Sigmoid colon (tissue), 7 donors: ENCODE results near the gene TMLHE. TPM values are rescaled to one million over a fixed set of nuclear protein-coding genes. Genes with fewer than 3 reads are reported as not detected.

ENCODE experiments used
- DNase-seq: peaks from one replicate; pipeline ENCODE4 v3.0.0-alpha.2; 2019
- H3K27ac ChIP-seq, 4 donors: fragments of 200-600 bp; sonication (generic); one replicate each; pipeline ENCODE4 v1.5.1; 2016 to 2019; ENCODE audit warnings: mild to moderate bottlenecking in 1 of 4
- H3K27me3 ChIP-seq, 3 donors: fragments of 200-600 bp; sonication (generic); one replicate each; pipeline ENCODE4 v1.5.1; 2019; ENCODE audit warnings: mild to moderate bottlenecking in 1 of 3
- H3K36me3 ChIP-seq, 4 donors: fragments of 200-600 bp; sonication (generic); one replicate each; pipeline ENCODE4 v1.5.1; 2016 to 2019
- H3K4me1 ChIP-seq, 4 donors: fragments of 200-600 bp; sonication (generic); one replicate each; pipeline ENCODE4 v1.5.1; 2017 to 2019
- H3K4me3 ChIP-seq, 4 donors: fragments of 200-600 bp; sonication (generic); one replicate each; pipeline ENCODE4 v1.5.1; 2017 to 2019; ENCODE audit warnings: mild to moderate bottlenecking in 2 of 4, moderate library complexity in 1 of 4
- H3K9me3 ChIP-seq, 4 donors: fragments of 200-600 bp in 3 of 4; sonication (generic) in 3 of 4; one replicate each; pipeline versions ENCODE4 v1.5.1 to v1.6.1; 2013 to 2019
- CTCF ChIP-seq, 4 experiments: fragments of 450-650 bp in 3 of 4; fragments of 200-600 bp in 1 of 4; IDR thresholded peaks; one replicate each; pipeline ENCODE4 v1.5.1; 2016 to 2019; ENCODE audit warnings: antibody characterized with exemption in 4 of 4, mild to moderate bottlenecking in 3 of 4, moderate library complexity in 2 of 4
- EP300 ChIP-seq, 4 donors: sonication (generic); formaldehyde crosslinking; IDR thresholded peaks; one replicate each; pipeline ENCODE4 v1.6.1; 2017; ENCODE audit warnings: antibody characterized with exemption in 4 of 4
- POLR2A ChIP-seq, 2 donors: fragments of 450-650 bp; IDR thresholded peaks; one replicate each; pipeline ENCODE4 v1.6.1; 2016; ENCODE audit warnings: antibody characterized with exemption in 2 of 2, mild to moderate bottlenecking in 2 of 2, moderate library complexity in 2 of 2
- POLR2AphosphoS5 ChIP-seq, 4 donors: sonication (generic); formaldehyde crosslinking; IDR thresholded peaks; one replicate each; pipeline ENCODE4 v1.6.1; 2017; ENCODE audit warnings: antibody characterized with exemption in 4 of 4
- WGBS, 2 donors: extraction: QIAGEN DNeasy Blood & Tissue Kit; methylation state at CpG; one replicate each; pipeline ENCODE4 v1.1.7; 2013; 5-methylcytosine and 5-hydroxymethylcytosine counted together
- intact Hi-C: fragments of 100-400 bp; cut with DNase I; formaldehyde crosslinking; loops from one replicate; pipeline ENCODE4 v1.15.1; 2023
- polyA plus RNA-seq, 3 donors: library from polyadenylated mRNA; stranded (reverse); fragments of 200-250 nt; gene quantifications; one replicate each; pipeline ENCODE4 v1.2.3, GENCODE V29; 2013
- total RNA-seq, 4 donors: library from RNA; depleted of rRNA; stranded (reverse); fragments of >200 nt; gene quantifications; one replicate each; pipeline ENCODE4 v1.1.0, GENCODE V29; 2016
- donor health status: healthy with polysubstance abuse.
- donor health status: Bipolar disorder and iron deficiency.
- donor health status: healthy.

Gene TMLHE
- total and polyA plus RNA-seq, 7 donors, result 11.0 to 34.8 (median 19.4) TPM

GRCh38 chrX:155592981-155593380 is 19.8 kb downstream of the TMLHE start:
- TF ChIP-seq POLR2A (IDR thresholded peaks at IDR 0.05), result no peak
- TF ChIP-seq EP300 (IDR thresholded peaks at IDR 0.05), result no peak
- TF ChIP-seq POLR2AphosphoS5 (IDR thresholded peaks at IDR 0.05), result no peak
- TF ChIP-seq CTCF (IDR thresholded peaks at IDR 0.05), result no peak
- no peak for DNase-seq
- no peak overlapping the region for H3K4me3 ChIP-seq
- intact Hi-C loops, result no loop called here
- H3K4me1 ChIP-seq, result no peaks in the 10 kb centered on the region
- H3K27me3 ChIP-seq, result no peaks in the 10 kb centered on the region
- H3K36me3 ChIP-seq, result no peaks in the 10 kb centered on the region
- H3K27ac ChIP-seq, result no peak overlapping the region
- H3K9me3 ChIP-seq, result peaks cover 0 to 5% (median 0%) of the 10 kb centered on the region in 4 donors

- intact Hi-C loops, result no loop called here
- no peak overlapping the region for H3K4me3 ChIP-seq
- no peaks in the 10 kb centered on the region for H3K36me3 ChIP-seq
- H3K27me3 ChIP-seq, result no peaks in the 10 kb centered on the region
- no peaks in the 10 kb centered on the region for H3K4me1 ChIP-seq
- TF ChIP-seq POLR2A (IDR thresholded peaks at IDR 0.05) (no peak), POLR2AphosphoS5 (IDR thresholded peaks at IDR 0.05) (no peak), CTCF (IDR thresholded peaks at IDR 0.05) (no peak), EP300 (IDR thresholded peaks at IDR 0.05) (no peak)
- no peak overlapping the region for H3K27ac ChIP-seq
- H3K9me3 ChIP-seq, result peaks cover 0 to 5% (median 0%) of the 10 kb centered on the region in 4 donors
- no peak for DNase-seq
These were observed 20.4 kb downstream of the TMLHE start for GRCh38 chrX:155592331-155592730.

GRCh38 chrX:155577682-155578081 is 35.1 kb downstream of the TMLHE start:
- H3K27ac ChIP-seq, result no peak overlapping the region
- H3K4me1 ChIP-seq, result no peaks in the 10 kb centered on the region
- no peak overlapping the region for H3K4me3 ChIP-seq
- 88 to 89% methylated on average over 2 of the region's 2 CpGs for WGBS, 2 donors
- no peaks in the 10 kb centered on the region for H3K36me3 ChIP-seq
- no peaks in the 10 kb centered on the region for H3K27me3 ChIP-seq
- TF ChIP-seq CTCF (IDR thresholded peaks at IDR 0.05) (no peak), EP300 (IDR thresholded peaks at IDR 0.05) (no peak), POLR2AphosphoS5 (IDR thresholded peaks at IDR 0.05) (no peak), POLR2A (IDR thresholded peaks at IDR 0.05) (no peak)
- intact Hi-C loops, result no loop called here
- no peak for DNase-seq
- H3K9me3 ChIP-seq, result no peaks in the 10 kb centered on the region

GRCh38 chrX:155563099-155563498 is 49.7 kb downstream of the TMLHE start:
- no CpG with 5 or more reads among the region's 1 CpG for WGBS, 2 donors
- H3K4me3 ChIP-seq, result no peak overlapping the region
- no peak overlapping the region for H3K27ac ChIP-seq
- no peaks in the 10 kb centered on the region for H3K9me3 ChIP-seq
- no peak for DNase-seq
- TF ChIP-seq POLR2A (IDR thresholded peaks at IDR 0.05) (no peak), EP300 (IDR thresholded peaks at IDR 0.05) (no peak), CTCF (IDR thresholded peaks at IDR 0.05) (no peak), POLR2AphosphoS5 (IDR thresholded peaks at IDR 0.05) (no peak)
- H3K27me3 ChIP-seq, result no peaks in the 10 kb centered on the region
- H3K36me3 ChIP-seq, result no peaks in the 10 kb centered on the region
- intact Hi-C loops, result no loop called here
- H3K4me1 ChIP-seq, result no peaks in the 10 kb centered on the region

GRCh38 chrX:155544881-155545280 is 67.9 kb downstream of the TMLHE start:
- Histone ChIP-seq H3K27me3 (no peaks in the 10 kb centered on the region), H3K4me3 (no peak overlapping the region), H3K4me1 (no peaks in the 10 kb centered on the region), H3K27ac (no peak overlapping the region), H3K9me3 (no peaks in the 10 kb centered on the region), H3K36me3 (peaks cover 0 to 29% (median 0%) of the 10 kb centered on the region in 4 donors)
- TF ChIP-seq CTCF (IDR thresholded peaks at IDR 0.05), result no peak
- no peak for TF ChIP-seq POLR2A (IDR thresholded peaks at IDR 0.05)
- intact Hi-C loops, result no loop called here
- WGBS, 2 donors, result 46 to 50% methylated on average over 2 of the region's 2 CpGs
- no peak for DNase-seq
